ENCODE data around the gene CCDC85C.

The CCDC85C gene

GRCh38 chr14:99522934-99523703 lies 80.9 kb downstream of the CCDC85C start:
- DNase-seq (ENCODE audit: low read depth in 2 of 2), result no peak

- DNase-seq (ENCODE audit: low read depth in 2 of 2), result no peak
These were observed 81.5 kb downstream of the CCDC85C start for GRCh38 chr14:99522457-99522891.

GRCh38 chr14:99522025-99522401 lies 82.0 kb downstream of the CCDC85C start:
- DNase-seq (ENCODE audit: low read depth in 2 of 2), result no peak

- no peak for DNase-seq (ENCODE audit: low read depth in 2 of 2)
These were observed 82.6 kb downstream of the CCDC85C start for GRCh38 chr14:99521176-99522024.

GRCh38 chr14:99520571-99521081 lies 83.4 kb downstream of the CCDC85C start:
- DNase-seq (ENCODE audit: low read depth in 2 of 2), result no peak

GRCh38 chr14:99519931-99520421 lies 84.0 kb downstream of the CCDC85C start:
- DNase-seq (ENCODE audit: low read depth in 2 of 2), result no peak

GRCh38 chr14:99519347-99519881 lies 84.6 kb downstream of the CCDC85C start:
- DNase-seq (ENCODE audit: low read depth in 2 of 2), result no peak

- peak; percentile 74 to 80 for DNase-seq (ENCODE audit: low read depth in 2 of 2)
These were observed 85.3 kb downstream of the CCDC85C start for GRCh38 chr14:99518441-99519346.

- DNase-seq (ENCODE audit: low read depth in 2 of 2), result no peak
These were observed 86.2 kb downstream of the CCDC85C start for GRCh38 chr14:99517643-99518381.

GRCh38 chr14:99516871-99517642 lies 87.0 kb downstream of the CCDC85C start:
- no peak for DNase-seq (ENCODE audit: low read depth in 2 of 2)

- no peak for DNase-seq (ENCODE audit: low read depth in 2 of 2)
These were observed 87.7 kb downstream of the CCDC85C start for GRCh38 chr14:99516156-99516870.

- no peak for DNase-seq (ENCODE audit: low read depth in 2 of 2)
These were observed 88.5 kb downstream of the CCDC85C start for GRCh38 chr14:99515301-99516155.

GRCh38 chr14:99514552-99515300 lies 89.3 kb downstream of the CCDC85C start:
- no peak for DNase-seq (ENCODE audit: low read depth in 2 of 2)

GRCh38 chr14:99513946-99514551 lies 90.0 kb downstream of the CCDC85C start:
- no peak for DNase-seq (ENCODE audit: low read depth in 2 of 2)

GRCh38 chr14:99513183-99513694 lies 90.8 kb downstream of the CCDC85C start:
- no peak for DNase-seq (ENCODE audit: low read depth in 2 of 2)

- DNase-seq (ENCODE audit: low read depth in 2 of 2), result no peak
These were observed 91.3 kb downstream of the CCDC85C start for GRCh38 chr14:99512571-99513182.
